Measurements from ENCODE around the gene TBL3. TPM values are rescaled to one million over a fixed set of nuclear protein-coding genes. Genes with fewer than 3 reads are reported as not detected.

The TBL3 gene
- total RNA-seq, 1 donor from 2014 or later = 30.7 TPM

DNA sequence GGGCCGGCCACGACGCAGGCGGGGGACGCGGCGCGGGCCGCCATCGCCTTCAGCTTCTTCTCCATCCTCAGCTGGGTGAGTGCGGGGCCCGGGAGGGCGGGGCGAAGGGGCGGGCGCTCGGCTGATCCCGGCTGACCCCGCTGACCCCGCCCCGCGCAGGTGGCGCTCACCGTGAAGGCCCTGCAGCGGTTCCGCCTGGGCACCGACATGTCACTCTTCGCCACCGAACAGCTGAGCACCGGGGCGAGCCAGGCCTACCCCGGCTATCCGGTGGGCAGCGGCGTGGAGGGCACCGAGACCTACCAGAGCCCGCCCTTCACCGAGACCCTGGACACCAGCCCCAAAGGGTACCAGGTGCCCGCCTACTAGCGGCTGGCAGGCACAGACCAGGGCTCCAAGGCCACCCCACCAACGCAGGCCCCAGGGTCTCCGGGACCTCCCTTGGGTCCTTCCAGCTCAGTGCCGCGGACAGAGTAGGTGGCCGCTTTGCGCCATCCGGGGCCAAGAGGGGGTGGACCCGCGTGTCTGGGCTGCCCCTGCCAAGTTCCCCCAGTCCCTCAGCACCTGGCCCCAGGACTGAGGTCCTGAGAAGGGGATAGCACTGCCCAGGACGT is 21.0 kb downstream of the TBL3 start:
- H3K36me3 ChIP-seq = no peaks in the 10 kb centered on the region
- H3K4me1 ChIP-seq = peaks cover 10% of the 10 kb centered on the region
- H3K9ac ChIP-seq = no peak overlapping the region
- H3F3A ChIP-seq (ENCODE audit: low read depth) = peaks cover 58% of the 10 kb centered on the region
- peaks cover 2% of the 10 kb centered on the region for H3K9me3 Mint-ChIP-seq
- H3K4me1 Mint-ChIP-seq = peaks cover 11% of the 10 kb centered on the region
- H4K20me1 ChIP-seq (ENCODE audit: low read depth) = peaks cover 24% of the 10 kb centered on the region
- no peak overlapping the region for H3K4me3 Mint-ChIP-seq
- peaks cover 8% of the 10 kb centered on the region for H3K36me3 Mint-ChIP-seq
- H3K27me3 ChIP-seq = peaks cover 58% of the 10 kb centered on the region
- H3K27ac Mint-ChIP-seq = no peak overlapping the region
- TF ChIP-seq EZH2phosphoT487 (IDR thresholded peaks at IDR 0.05) = no peak
- no peak for TF ChIP-seq EZH2 (IDR thresholded peaks at IDR 0.05)
- TF ChIP-seq, protein P1, sequence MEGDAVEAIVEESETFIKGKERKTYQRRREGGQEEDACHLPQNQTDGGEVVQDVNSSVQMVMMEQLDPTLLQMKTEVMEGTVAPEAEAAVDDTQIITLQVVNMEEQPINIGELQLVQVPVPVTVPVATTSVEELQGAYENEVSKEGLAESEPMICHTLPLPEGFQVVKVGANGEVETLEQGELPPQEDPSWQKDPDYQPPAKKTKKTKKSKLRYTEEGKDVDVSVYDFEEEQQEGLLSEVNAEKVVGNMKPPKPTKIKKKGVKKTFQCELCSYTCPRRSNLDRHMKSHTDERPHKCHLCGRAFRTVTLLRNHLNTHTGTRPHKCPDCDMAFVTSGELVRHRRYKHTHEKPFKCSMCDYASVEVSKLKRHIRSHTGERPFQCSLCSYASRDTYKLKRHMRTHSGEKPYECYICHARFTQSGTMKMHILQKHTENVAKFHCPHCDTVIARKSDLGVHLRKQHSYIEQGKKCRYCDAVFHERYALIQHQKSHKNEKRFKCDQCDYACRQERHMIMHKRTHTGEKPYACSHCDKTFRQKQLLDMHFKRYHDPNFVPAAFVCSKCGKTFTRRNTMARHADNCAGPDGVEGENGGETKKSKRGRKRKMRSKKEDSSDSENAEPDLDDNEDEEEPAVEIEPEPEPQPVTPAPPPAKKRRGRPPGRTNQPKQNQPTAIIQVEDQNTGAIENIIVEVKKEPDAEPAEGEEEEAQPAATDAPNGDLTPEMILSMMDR (IDR thresholded peaks at IDR 0.05) = no peak
- peak overlapping the region; percentile 24 for H3K4me2 ChIP-seq
- H3K27ac ChIP-seq = no peak overlapping the region
- no peaks in the 10 kb centered on the region for H3K79me2 ChIP-seq (ENCODE audit: low read depth)
- H2AFZ ChIP-seq (replicated peaks) = no peak overlapping the region
- H3K27me3 Mint-ChIP-seq (ENCODE audit: insufficient read depth, low read depth) = peaks cover 27% of the 10 kb centered on the region
- no peak overlapping the region for H3K4me3 ChIP-seq
- no peaks in the 10 kb centered on the region for H3K9me3 ChIP-seq (ENCODE audit: low read depth)
- peak; percentile 51 for DNase-seq (ENCODE audit: low spot score)

DNA sequence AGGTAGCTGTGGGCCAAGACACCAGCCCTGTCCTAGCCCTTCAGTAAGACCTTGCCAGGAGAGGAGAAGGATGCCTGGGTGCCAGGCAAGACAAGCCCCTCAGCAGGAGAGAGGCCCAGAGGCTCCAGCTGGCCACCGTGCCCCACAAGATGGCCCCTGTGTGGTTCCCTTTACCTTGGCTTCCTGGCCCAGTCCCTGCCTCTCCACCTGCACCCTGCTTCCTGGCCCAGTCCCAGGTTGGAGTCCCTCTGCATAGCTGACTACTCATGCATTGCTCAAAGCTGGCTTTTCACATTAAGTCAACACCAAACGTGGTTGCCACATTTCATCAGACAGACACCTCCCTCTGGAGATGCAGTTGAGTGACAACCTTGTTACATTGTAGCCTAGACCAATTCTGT is 21.9 kb downstream of the TBL3 start:
- Mint-ChIP-seq H3K4me1 (peaks cover 8% of the 10 kb centered on the region), H3K27me3 (ENCODE audit: insufficient read depth, low read depth) (peaks cover 22% of the 10 kb centered on the region), H3K27ac (no peak overlapping the region), H3K36me3 (peaks cover 7% of the 10 kb centered on the region), H3K9me3 (peaks cover 2% of the 10 kb centered on the region), H3K4me3 (no peak overlapping the region)
- DNase-seq (ENCODE audit: low spot score) = no peak
- Histone ChIP-seq H3K4me1 (peaks cover 10% of the 10 kb centered on the region), H3K9me3 (ENCODE audit: low read depth) (no peaks in the 10 kb centered on the region), H3K27ac (no peak overlapping the region), H3F3A (ENCODE audit: low read depth) (peaks cover 55% of the 10 kb centered on the region), H2AFZ (replicated peaks) (no peak overlapping the region), H3K4me3 (no peak overlapping the region), H3K9ac (no peak overlapping the region), H3K36me3 (no peaks in the 10 kb centered on the region), H3K4me2 (no peak overlapping the region), H3K27me3 (peaks cover 48% of the 10 kb centered on the region), H3K79me2 (ENCODE audit: low read depth) (no peaks in the 10 kb centered on the region), H4K20me1 (ENCODE audit: low read depth) (peaks cover 22% of the 10 kb centered on the region)
- TF ChIP-seq, protein P1 (IDR thresholded peaks at IDR 0.05) = no peak
- TF ChIP-seq EZH2 (IDR thresholded peaks at IDR 0.05) (no peak), EZH2phosphoT487 (IDR thresholded peaks at IDR 0.05) (no peak)

DNA sequence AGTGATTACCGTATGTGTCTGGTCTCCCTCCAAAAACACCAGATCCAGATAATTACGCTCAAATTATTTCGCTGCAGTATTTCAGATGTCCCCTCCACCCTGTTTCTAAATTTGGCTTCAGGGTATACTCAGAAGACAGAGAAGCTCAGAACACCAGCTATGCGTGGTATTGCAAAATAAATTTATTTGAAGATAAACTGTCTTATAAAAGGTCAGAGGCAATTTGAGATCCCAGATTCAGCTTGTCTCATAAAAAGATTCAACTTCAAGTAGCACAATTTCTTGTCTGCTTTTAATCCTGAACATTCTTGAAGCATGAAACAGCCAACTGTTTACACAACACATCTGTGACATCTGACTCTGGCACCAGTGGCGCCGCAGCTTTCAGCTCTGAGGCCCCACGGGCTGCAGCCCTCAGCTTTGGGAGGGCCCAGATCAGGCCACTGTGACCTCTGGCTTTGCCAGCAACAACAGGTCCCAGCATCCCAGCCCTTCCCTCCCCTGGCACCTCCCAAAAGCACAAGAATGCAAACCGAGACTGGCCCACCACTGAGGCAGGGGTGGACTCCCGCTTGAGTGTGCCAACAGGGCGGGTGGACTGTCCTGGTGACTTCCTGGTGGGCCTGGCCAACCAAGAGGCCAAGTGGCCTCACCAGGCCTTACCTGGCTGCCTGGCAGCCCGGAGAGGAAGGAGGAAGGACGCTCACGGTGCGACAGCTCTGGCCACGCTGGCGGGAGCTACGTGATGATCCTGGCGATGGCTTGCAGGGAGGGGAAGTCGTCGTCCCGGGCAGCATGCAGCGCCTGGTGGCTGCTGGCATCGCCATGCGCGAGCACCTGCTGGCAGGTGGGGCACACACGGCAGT is 25.9 kb downstream of the TBL3 start:
- Histone ChIP-seq H4K20me1 (ENCODE audit: low read depth) (peaks cover 6% of the 10 kb centered on the region), H3K4me3 (no peak overlapping the region), H3K79me2 (ENCODE audit: low read depth) (no peaks in the 10 kb centered on the region), H3K36me3 (no peaks in the 10 kb centered on the region), H3K27ac (no peak overlapping the region), H3K9me3 (ENCODE audit: low read depth) (no peaks in the 10 kb centered on the region), H3K27me3 (peaks cover 8% of the 10 kb centered on the region), H3K4me2 (no peak overlapping the region), H3K4me1 (no peaks in the 10 kb centered on the region), H3F3A (ENCODE audit: low read depth) (peaks cover 24% of the 10 kb centered on the region), H3K9ac (no peak overlapping the region), H2AFZ (replicated peaks) (no peak overlapping the region)
- H3K9me3 Mint-ChIP-seq = no peaks in the 10 kb centered on the region
- H3K27ac Mint-ChIP-seq = no peak overlapping the region
- H3K4me1 Mint-ChIP-seq = no peaks in the 10 kb centered on the region
- peaks cover 9% of the 10 kb centered on the region for H3K36me3 Mint-ChIP-seq
- H3K4me3 Mint-ChIP-seq = no peak overlapping the region
- no peak for DNase-seq (ENCODE audit: low spot score)
- peaks cover 2% of the 10 kb centered on the region for H3K27me3 Mint-ChIP-seq (ENCODE audit: insufficient read depth, low read depth)
- TF ChIP-seq EZH2phosphoT487 (IDR thresholded peaks at IDR 0.05) (no peak), EZH2 (IDR thresholded peaks at IDR 0.05) (no peak)
- TF ChIP-seq, protein P1 (IDR thresholded peaks at IDR 0.05) = no peak
